KOPT-K1 (cell line): ENCODE data around the gene JOSD1.

ENCODE experiments used
- H3K27ac ChIP-seq: fragments of 200-600 bp; sonication (generic); 2 replicates; pipeline ENCODE4 v1.5.1; 2016; ENCODE audit warnings: antibody characterized with exemption, mild to moderate bottlenecking, low read depth, low read length; ENCODE audit not compliant: poor library complexity, severe bottlenecking
- H3K36me3 ChIP-seq: fragments of 200-600 bp; sonication (generic); 2 replicates; pipeline ENCODE4 v1.5.1; 2017; ENCODE audit warnings: antibody characterized with exemption, mild to moderate bottlenecking, low read length, moderate library complexity; ENCODE audit not compliant: insufficient read depth
- H3K9me3 ChIP-seq: fragments of 200-600 bp; sonication (generic); 2 replicates; pipeline ENCODE4 v1.5.1; 2017; ENCODE audit warnings: antibody characterized with exemption, low read length, mild to moderate bottlenecking; ENCODE audit not compliant: insufficient read depth, poor library complexity, severe bottlenecking

JOSD1 gene

GRCh38 chr22:38736257-38736570, 35.5 kb upstream of the JOSD1 start:
- Histone ChIP-seq H3K36me3 (peaks cover 100% of the 10 kb centered on the region), H3K9me3 (no peaks in the 10 kb centered on the region), H3K27ac (no peak overlapping the region)

GRCh38 chr22:38735465-38736256, 34.9 kb upstream of the JOSD1 start:
- Histone ChIP-seq H3K36me3 (peaks cover 100% of the 10 kb centered on the region), H3K27ac (no peak overlapping the region), H3K9me3 (no peaks in the 10 kb centered on the region)

- Histone ChIP-seq H3K9me3 (no peaks in the 10 kb centered on the region), H3K36me3 (peaks cover 100% of the 10 kb centered on the region), H3K27ac (no peak overlapping the region)
Observed at GRCh38 chr22:38735126-38735464, 34.4 kb upstream of the JOSD1 start.

- Histone ChIP-seq H3K27ac (no peak overlapping the region), H3K36me3 (peaks cover 100% of the 10 kb centered on the region), H3K9me3 (no peaks in the 10 kb centered on the region)
Observed at GRCh38 chr22:38734421-38735100, 33.8 kb upstream of the JOSD1 start.

- Histone ChIP-seq H3K27ac (no peak overlapping the region), H3K9me3 (no peaks in the 10 kb centered on the region), H3K36me3 (peaks cover 100% of the 10 kb centered on the region)
Observed at GRCh38 chr22:38733724-38734381, 33.1 kb upstream of the JOSD1 start.

GRCh38 chr22:38733329-38733723, 32.6 kb upstream of the JOSD1 start:
- Histone ChIP-seq H3K27ac (no peak overlapping the region), H3K9me3 (no peaks in the 10 kb centered on the region), H3K36me3 (peaks cover 100% of the 10 kb centered on the region)

GRCh38 chr22:38732251-38732815, 31.6 kb upstream of the JOSD1 start:
- Histone ChIP-seq H3K27ac (no peak overlapping the region), H3K9me3 (no peaks in the 10 kb centered on the region), H3K36me3 (peaks cover 100% of the 10 kb centered on the region)

GRCh38 chr22:38731703-38732161, 31.0 kb upstream of the JOSD1 start:
- Histone ChIP-seq H3K9me3 (no peaks in the 10 kb centered on the region), H3K36me3 (peaks cover 100% of the 10 kb centered on the region), H3K27ac (no peak overlapping the region)

- Histone ChIP-seq H3K9me3 (no peaks in the 10 kb centered on the region), H3K27ac (no peak overlapping the region), H3K36me3 (peaks cover 100% of the 10 kb centered on the region)
Observed at GRCh38 chr22:38730411-38730871, 29.7 kb upstream of the JOSD1 start.

GRCh38 chr22:38729946-38730345, 29.2 kb upstream of the JOSD1 start:
- no peak overlapping the region for H3K27ac ChIP-seq
- H3K9me3 ChIP-seq = no peaks in the 10 kb centered on the region
- H3K36me3 ChIP-seq = peaks cover 100% of the 10 kb centered on the region

- H3K9me3 ChIP-seq = no peaks in the 10 kb centered on the region
- no peak overlapping the region for H3K27ac ChIP-seq
- H3K36me3 ChIP-seq = peaks cover 100% of the 10 kb centered on the region
Observed at GRCh38 chr22:38728871-38729796, 28.4 kb upstream of the JOSD1 start.

- no peak overlapping the region for H3K27ac ChIP-seq
- peaks cover 100% of the 10 kb centered on the region for H3K36me3 ChIP-seq
Observed at GRCh38 chr22:38727530-38728451, 27.0 kb upstream of the JOSD1 start.

GRCh38 chr22:38727123-38727522, 26.4 kb upstream of the JOSD1 start:
- no peak overlapping the region for H3K27ac ChIP-seq
- peaks cover 100% of the 10 kb centered on the region for H3K36me3 ChIP-seq
- no peaks in the 10 kb centered on the region for H3K9me3 ChIP-seq

More at GRCh38 chr22:38727530-38728451, 27.0 kb upstream of the JOSD1 start:
- H3K9me3 ChIP-seq = no peaks in the 10 kb centered on the region
